Embryonic facial prominence (tissue), 1 donor: Measurements from ENCODE around the gene EXOSC7.
"Not testable (repeated sequence)": the region's sequence is repeated elsewhere in the genome, so short reads cannot be mapped to it uniquely, and the experiment has no call there.

Experiments used
- DNase-seq: peaks from one replicate; pipeline ENCODE4 v3.0.0-alpha.2; 2016; ENCODE audit errors: extremely low spot score

EXOSC7 gene

GRCh38 chr3:44962621-44963393 is 13.2 kb upstream of the EXOSC7 start:
- no peak for DNase-seq

- DNase-seq, result no peak
Measured at GRCh38 chr3:44963571-44964325, 12.3 kb upstream of the EXOSC7 start.

GRCh38 chr3:44965165-44965564 is 10.9 kb upstream of the EXOSC7 start:
- DNase-seq, result no peak

- DNase-seq, result no peak
Measured at GRCh38 chr3:44966795-44967278, 9.2 kb upstream of the EXOSC7 start.

GRCh38 chr3:44968447-44968858 is 7.6 kb upstream of the EXOSC7 start:
- no peak for DNase-seq

- no peak for DNase-seq
Measured at GRCh38 chr3:44969154-44969827, 6.8 kb upstream of the EXOSC7 start.

- no peak for DNase-seq
Measured at GRCh38 chr3:44969828-44970179, 6.2 kb upstream of the EXOSC7 start.

- no peak for DNase-seq
Measured at GRCh38 chr3:44970926-44971490, 5.0 kb upstream of the EXOSC7 start.

- DNase-seq, result no peak
Measured at GRCh38 chr3:44974416-44974815, 1.6 kb upstream of the EXOSC7 start.

GRCh38 chr3:44981220-44981619 is 5.2 kb downstream of the EXOSC7 start:
- no peak for DNase-seq

- DNase-seq, result no peak
Measured at GRCh38 chr3:44981751-44982150, 5.7 kb downstream of the EXOSC7 start.

- no peak for DNase-seq
Measured at GRCh38 chr3:44982817-44983216, 6.8 kb downstream of the EXOSC7 start.

GRCh38 chr3:44983484-44983941 is 7.5 kb downstream of the EXOSC7 start:
- DNase-seq, result no peak

GRCh38 chr3:44984335-44984734 is 8.3 kb downstream of the EXOSC7 start:
- DNase-seq, result no peak

GRCh38 chr3:44986330-44986729 is 10.3 kb downstream of the EXOSC7 start:
- DNase-seq, result not testable (repeated sequence)

GRCh38 chr3:44987332-44987731 is 11.3 kb downstream of the EXOSC7 start:
- DNase-seq, result no peak

GRCh38 chr3:44988073-44988472 is 12.0 kb downstream of the EXOSC7 start:
- DNase-seq, result no peak

GRCh38 chr3:44989141-44989540 is 13.1 kb downstream of the EXOSC7 start:
- DNase-seq, result no peak

GRCh38 chr3:44989636-44990373 is 13.8 kb downstream of the EXOSC7 start:
- DNase-seq, result no peak

- no peak for DNase-seq
Measured at GRCh38 chr3:44991326-44991725, 15.3 kb downstream of the EXOSC7 start.
